ENCODE measurements around the gene CSF1R. TPM values are rescaled to one million over a fixed set of nuclear protein-coding genes. Genes with fewer than 3 reads are reported as not detected.

CSF1R gene
- total and polyA plus RNA-seq, 10 donors: 23.1 to 429 (median 291) TPM

GRCh38 chr5:150077996-150078801 lies 8.2 kb downstream of the CSF1R start:
- Histone ChIP-seq H3K27me3 (replicated peaks in 1 of 7) (peaks cover 0 to 3% (median 0%) of the 10 kb centered on the region in 7 donors), H3K36me3 (peaks cover 0 to 55% (median 0%) of the 10 kb centered on the region in 6 donors), H3K4me3 (no peak overlapping the region), H3K9me3 (no peaks in the 10 kb centered on the region), H3K4me1 (peaks cover 13 to 33% (median 20%) of the 10 kb centered on the region in 6 donors), H3K27ac (no peak overlapping the region)
- WGBS, 5 donors: 81 to 92% (median 91%) methylated on average over 8 of the region's 8 CpGs
- intact Hi-C loops (cut with DNase I; ENCODE audit: low total_unique reads): no loop called here
- no peak for TF ChIP-seq POLR2A (IDR thresholded peaks at IDR 0.05)
- no peak for TF ChIP-seq CTCF (IDR thresholded peaks at IDR 0.05 in 8 of 11, conservative IDR thresholded peaks at IDR 0.05 in 3 of 11)
- TF ChIP-seq POLR2AphosphoS5 (IDR thresholded peaks at IDR 0.05): no peak
- no peak for DNase-seq

GRCh38 chr5:150077060-150077459 lies 9.3 kb downstream of the CSF1R start:
- no peak overlapping the region for H3K27ac ChIP-seq
- H3K4me1 ChIP-seq: peaks cover 10 to 24% (median 13%) of the 10 kb centered on the region in 6 donors
- intact Hi-C loops (cut with DNase I; ENCODE audit: low total_unique reads): no loop called here
- H3K9me3 ChIP-seq: no peaks in the 10 kb centered on the region
- no peaks in the 10 kb centered on the region for H3K27me3 ChIP-seq (replicated peaks in 1 of 7)
- no peak for TF ChIP-seq POLR2A (IDR thresholded peaks at IDR 0.05)
- TF ChIP-seq POLR2AphosphoS5 (IDR thresholded peaks at IDR 0.05): no peak
- no peak for TF ChIP-seq CTCF (IDR thresholded peaks at IDR 0.05 in 8 of 11, conservative IDR thresholded peaks at IDR 0.05 in 3 of 11)
- WGBS, 5 donors: 79 to 91% (median 88%) methylated on average over 8 of the region's 8 CpGs
- no peak overlapping the region for H3K4me3 ChIP-seq
- DNase-seq: peak; percentile 33
- H3K36me3 ChIP-seq: peaks cover 0 to 55% (median 0%) of the 10 kb centered on the region in 6 donors

GRCh38 chr5:150075806-150076205 lies 10.5 kb downstream of the CSF1R start:
- intact Hi-C loops (cut with DNase I; ENCODE audit: low total_unique reads): no loop called here
- DNase-seq: peak; percentile 38
- 79 to 97% (median 90%) methylated on average over 4 of the region's 4 CpGs for WGBS, 5 donors
- Histone ChIP-seq H3K4me3 (no peak overlapping the region), H3K27ac (no peak overlapping the region), H3K4me1 (peaks cover 0 to 11% (median under 1%) of the 10 kb centered on the region in 6 donors), H3K36me3 (peaks cover 0 to 53% (median 0%) of the 10 kb centered on the region in 6 donors), H3K9me3 (no peaks in the 10 kb centered on the region), H3K27me3 (replicated peaks in 1 of 7) (no peaks in the 10 kb centered on the region)
- TF ChIP-seq POLR2A (IDR thresholded peaks at IDR 0.05) (no peak), POLR2AphosphoS5 (IDR thresholded peaks at IDR 0.05) (peak in 2 of 3 donors; percentile 24 to 27)

- TF ChIP-seq POLR2A (IDR thresholded peaks at IDR 0.05) (no peak), POLR2AphosphoS5 (IDR thresholded peaks at IDR 0.05) (no peak), CTCF (IDR thresholded peaks at IDR 0.05 in 8 of 11, conservative IDR thresholded peaks at IDR 0.05 in 3 of 11) (no peak)
- Histone ChIP-seq H3K36me3 (peaks cover 0 to 53% (median 0%) of the 10 kb centered on the region in 6 donors), H3K27me3 (replicated peaks in 1 of 7) (no peaks in the 10 kb centered on the region), H3K4me1 (peaks cover 0 to 11% (median 0%) of the 10 kb centered on the region in 6 donors), H3K27ac (no peak overlapping the region), H3K9me3 (no peaks in the 10 kb centered on the region), H3K4me3 (no peak overlapping the region)
- intact Hi-C loops (cut with DNase I; ENCODE audit: low total_unique reads): no loop called here
- DNase-seq: peak; percentile 12
- 50 to 91% (median 73%) methylated on average over 4 of the region's 4 CpGs for WGBS, 5 donors
These were observed 11.1 kb downstream of the CSF1R start for GRCh38 chr5:150075233-150075632.

Measured in spleen (tissue), 11 donors.